K562 (cell line): ENCODE data around the gene ADAT1. TPM values are rescaled to one million over a fixed set of nuclear protein-coding genes. Genes with fewer than 3 reads are reported as not detected.

Experiments used
- ADNP ChIP-seq: fragments of 200-800 bp; sonication (Bioruptor generic); IDR thresholded peaks from 2 replicates; pipeline ENCODE4 v1.6.1; 2016; ENCODE audit warnings: missing genetic modification characterization, missing compliant biosample characterization
- EP300 ChIP-seq: IDR thresholded peaks from 2 replicates; pipeline ENCODE4 v1.6.1; 2012; ENCODE audit warnings: low read length, improper control_type of control experiment
- ERF ChIP-seq: fragments of 450-650 bp; formaldehyde crosslinking; IDR thresholded peaks from 2 replicates; pipeline ENCODE4 v1.4.0; 2020; ENCODE audit warnings: mild to moderate bottlenecking, mixed read lengths
- NR4A1 ChIP-seq, 2 experiments: fragments of 250-450 bp in 1 of 2; fragments of 450-650 bp in 1 of 2; sonication (Bioruptor Pico) in 1 of 2; IDR thresholded peaks; 2 replicates each; pipeline versions ENCODE4 v1.4.0 to v1.6.1; 2016 to 2020; ENCODE audit warnings: mild to moderate bottlenecking in 2 of 2, missing compliant biosample characterization in 1 of 2, missing genetic modification characterization in 1 of 2, moderate library complexity in 1 of 2
- PHF20 ChIP-seq: fragments of 450-650 bp; IDR thresholded peaks from 2 replicates; pipeline ENCODE4 v1.6.1; 2018; ENCODE audit not compliant: partially characterized antibody
- PHF8 ChIP-seq: fragments of 200-600 bp; sonication (generic); IDR thresholded peaks from 2 replicates; pipeline ENCODE4 v1.6.1; 2012; ENCODE audit warnings: mixed run types, mild to moderate bottlenecking, inconsistent platforms, low read length, moderate library complexity, borderline replicate concordance
- RAD21 ChIP-seq, 2 experiments: fragments of 250-450 bp in 1 of 2; fragments of 450-650 bp in 1 of 2; sonication (Bioruptor Pico) in 1 of 2; formaldehyde crosslinking in 1 of 2; IDR thresholded peaks in 1 of 2; conservative IDR thresholded peaks in 1 of 2; 2 replicates each; pipeline versions ENCODE4 v1.4.0 to v1.8.0; 2020 to 2022; ENCODE audit warnings: mild to moderate bottlenecking in 2 of 2, moderate library complexity in 1 of 2
- SAFB ChIP-seq: fragments of 200-400 bp; formaldehyde crosslinking; IDR thresholded peaks from 2 replicates; pipeline ENCODE4 v1.6.1; 2017; ENCODE audit warnings: low read depth, low read length, borderline replicate concordance
- TCF7L2 ChIP-seq: fragments of 150-350 bp; IDR thresholded peaks from 2 replicates; pipeline ENCODE4 v1.6.1; 2016; ENCODE audit warnings: low read depth, mild to moderate bottlenecking, low read length, moderate library complexity
- THRAP3 ChIP-seq: fragments of 450-650 bp; IDR thresholded peaks from 2 replicates; pipeline ENCODE4 v1.6.1; 2016; ENCODE audit warnings: mild to moderate bottlenecking, inconsistent platforms, borderline replicate concordance
- ZKSCAN1 ChIP-seq: fragments of 150-350 bp; IDR thresholded peaks from 2 replicates; pipeline ENCODE4 v1.6.1; 2016; ENCODE audit warnings: low read depth, low read length
- ZKSCAN8 ChIP-seq: fragments of 200-800 bp; sonication (Bioruptor generic); IDR thresholded peaks from 2 replicates; pipeline ENCODE4 v1.6.1; 2016; ENCODE audit warnings: missing genetic modification characterization, missing compliant biosample characterization
- ZNF133 ChIP-seq: fragments of 250-450 bp; sonication (Bioruptor Pico); IDR thresholded peaks from 2 replicates; pipeline ENCODE4 v1.4.0; 2020; ENCODE audit warnings: mild to moderate bottlenecking
- ZNF695 ChIP-seq: fragments of 450-650 bp; formaldehyde crosslinking; IDR thresholded peaks from 2 replicates; pipeline ENCODE4 v1.4.0; 2020; ENCODE audit warnings: mild to moderate bottlenecking, moderate library complexity
- polyA plus RNA-seq, 8 experiments: library from polyadenylated mRNA; depleted of rRNA in 4 of 8; stranded (reverse) in 5 of 8; unstranded in 3 of 8; fragments of >200 nt; fragmentation: Nextera tagmentation in 2 of 8; fragmentation: Illumina TruSeq in 1 of 8; extraction: Ambion mirVana in 2 of 8; extraction: Trizol in 1 of 8; gene quantifications; 2 replicates each; pipeline versions ENCODE4 v1.2.1 to v1.2.3, GENCODE V29; 2011 to 2014; ENCODE audit warnings: inconsistent platforms in 1 of 8, missing spikeins in 1 of 8
- total RNA-seq, 7 experiments: library from RNA; depleted of rRNA in 6 of 7; stranded (reverse); fragments of >200 nt in 6 of 7; fragmentation: Illumina TruSeq in 2 of 7; extraction: Trizol in 2 of 7; gene quantifications; 2 replicates each; pipeline versions ENCODE4 v1.2.1 to v1.2.3, GENCODE V29; 2011 to 2021; ENCODE audit warnings: low replicate concordance in 1 of 7
- TF ChIP-seq, protein P1 (sequence below): fragments of 450-650 bp; formaldehyde crosslinking; IDR thresholded peaks from 2 replicates; pipeline ENCODE4 v1.4.0; 2022; ENCODE audit warnings: mild to moderate bottlenecking, moderate library complexity
- TF ChIP-seq, protein P2 (sequence below): fragments of 450-650 bp; formaldehyde crosslinking; IDR thresholded peaks from 2 replicates; pipeline ENCODE4 v1.4.0; 2022; ENCODE audit warnings: missing genetic modification characterization
- TF ChIP-seq, protein P3 (sequence below): fragments of 250-450 bp; sonication (Bioruptor Pico); IDR thresholded peaks from 2 replicates; pipeline ENCODE4 v1.5.0; 2021
- TF ChIP-seq, protein P4 (sequence below): fragments of 450-650 bp; conservative IDR thresholded peaks from 2 replicates; pipeline ENCODE4 v1.6.1; 2016; ENCODE audit warnings: missing genetic modification characterization, low read depth, mild to moderate bottlenecking, missing compliant biosample characterization, moderate library complexity
- TF ChIP-seq, protein P5 (sequence below): fragments of 200-800 bp; sonication (Bioruptor generic); IDR thresholded peaks from 2 replicates; pipeline ENCODE4 v1.6.1; 2016; ENCODE audit warnings: missing genetic modification characterization, missing compliant biosample characterization

ADAT1 gene
- total and polyA plus RNA-seq, 9 of the 15 experiments (the other 6 are each of a cell fraction or from before 2014, with no cell fraction given): 16.0 to 36.7 (median 28.2) TPM

DNA sequence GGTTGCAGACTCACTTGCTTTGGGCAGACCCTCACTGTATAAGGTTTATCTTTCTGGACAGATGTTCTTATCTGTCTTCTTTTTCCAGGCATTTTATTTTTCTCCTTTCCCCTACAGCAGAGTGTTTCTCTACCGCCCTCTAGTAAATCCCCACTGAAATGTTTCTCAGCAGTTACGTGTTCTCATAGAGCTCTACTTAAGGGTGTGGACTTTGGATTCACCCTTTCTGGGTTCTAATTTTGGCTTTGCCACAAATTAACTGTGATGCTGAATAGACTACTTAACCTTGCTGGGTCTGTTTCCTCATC, 2.0 kb downstream of the ADAT1 start (continued):
- TF ChIP-seq, protein P1, sequence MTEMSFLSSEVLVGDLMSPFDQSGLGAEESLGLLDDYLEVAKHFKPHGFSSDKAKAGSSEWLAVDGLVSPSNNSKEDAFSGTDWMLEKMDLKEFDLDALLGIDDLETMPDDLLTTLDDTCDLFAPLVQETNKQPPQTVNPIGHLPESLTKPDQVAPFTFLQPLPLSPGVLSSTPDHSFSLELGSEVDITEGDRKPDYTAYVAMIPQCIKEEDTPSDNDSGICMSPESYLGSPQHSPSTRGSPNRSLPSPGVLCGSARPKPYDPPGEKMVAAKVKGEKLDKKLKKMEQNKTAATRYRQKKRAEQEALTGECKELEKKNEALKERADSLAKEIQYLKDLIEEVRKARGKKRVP (CRISPR knock-in tag): peak; percentile 26; the same call in 1 of the 2 replicates
- TF ChIP-seq ERF (CRISPR knock-in tag) (no peak), ZNF695 (CRISPR knock-in tag) (no peak), TCF7L2 (no peak), ADNP (tag) (no peak), EP300 (peak; percentile 92), NR4A1 (CRISPR knock-in tag; IDR thresholded peaks at IDR 0.05) (no peak), NR4A1 (tag; IDR thresholded peaks at IDR 0.05) (no peak), ZKSCAN8 (CRISPR knock-in tag) (no peak), RAD21 (CRISPR knock-in tag; conservative IDR thresholded peaks at IDR 0.05 in 1 of 2, IDR thresholded peaks at IDR 0.05 in 1 of 2) (peak; percentile 77 to 87), SAFB (no peak), PHF8 (no peak), ZNF133 (CRISPR knock-in tag) (no peak), ZKSCAN1 (no peak), PHF20 (no peak), THRAP3 (peak; percentile 34; the same call in 1 of the 2 replicates)
- TF ChIP-seq, protein P2, sequence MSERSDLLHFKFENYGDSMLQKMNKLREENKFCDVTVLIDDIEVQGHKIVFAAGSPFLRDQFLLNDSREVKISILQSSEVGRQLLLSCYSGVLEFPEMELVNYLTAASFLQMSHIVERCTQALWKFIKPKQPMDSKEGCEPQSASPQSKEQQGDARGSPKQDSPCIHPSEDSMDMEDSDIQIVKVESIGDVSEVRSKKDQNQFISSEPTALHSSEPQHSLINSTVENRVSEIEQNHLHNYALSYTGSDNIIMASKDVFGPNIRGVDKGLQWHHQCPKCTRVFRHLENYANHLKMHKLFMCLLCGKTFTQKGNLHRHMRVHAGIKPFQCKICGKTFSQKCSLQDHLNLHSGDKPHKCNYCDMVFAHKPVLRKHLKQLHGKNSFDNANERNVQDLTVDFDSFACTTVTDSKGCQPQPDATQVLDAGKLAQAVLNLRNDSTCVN (CRISPR knock-in tag): no peak
- TF ChIP-seq, protein P3, sequence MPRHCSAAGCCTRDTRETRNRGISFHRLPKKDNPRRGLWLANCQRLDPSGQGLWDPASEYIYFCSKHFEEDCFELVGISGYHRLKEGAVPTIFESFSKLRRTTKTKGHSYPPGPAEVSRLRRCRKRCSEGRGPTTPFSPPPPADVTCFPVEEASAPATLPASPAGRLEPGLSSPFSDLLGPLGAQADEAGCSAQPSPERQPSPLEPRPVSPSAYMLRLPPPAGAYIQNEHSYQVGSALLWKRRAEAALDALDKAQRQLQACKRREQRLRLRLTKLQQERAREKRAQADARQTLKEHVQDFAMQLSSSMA (CRISPR knock-in tag): no peak
- TF ChIP-seq, protein P4, sequence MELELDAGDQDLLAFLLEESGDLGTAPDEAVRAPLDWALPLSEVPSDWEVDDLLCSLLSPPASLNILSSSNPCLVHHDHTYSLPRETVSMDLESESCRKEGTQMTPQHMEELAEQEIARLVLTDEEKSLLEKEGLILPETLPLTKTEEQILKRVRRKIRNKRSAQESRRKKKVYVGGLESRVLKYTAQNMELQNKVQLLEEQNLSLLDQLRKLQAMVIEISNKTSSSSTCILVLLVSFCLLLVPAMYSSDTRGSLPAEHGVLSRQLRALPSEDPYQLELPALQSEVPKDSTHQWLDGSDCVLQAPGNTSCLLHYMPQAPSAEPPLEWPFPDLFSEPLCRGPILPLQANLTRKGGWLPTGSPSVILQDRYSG (tag): no peak
- TF ChIP-seq, protein P5, sequence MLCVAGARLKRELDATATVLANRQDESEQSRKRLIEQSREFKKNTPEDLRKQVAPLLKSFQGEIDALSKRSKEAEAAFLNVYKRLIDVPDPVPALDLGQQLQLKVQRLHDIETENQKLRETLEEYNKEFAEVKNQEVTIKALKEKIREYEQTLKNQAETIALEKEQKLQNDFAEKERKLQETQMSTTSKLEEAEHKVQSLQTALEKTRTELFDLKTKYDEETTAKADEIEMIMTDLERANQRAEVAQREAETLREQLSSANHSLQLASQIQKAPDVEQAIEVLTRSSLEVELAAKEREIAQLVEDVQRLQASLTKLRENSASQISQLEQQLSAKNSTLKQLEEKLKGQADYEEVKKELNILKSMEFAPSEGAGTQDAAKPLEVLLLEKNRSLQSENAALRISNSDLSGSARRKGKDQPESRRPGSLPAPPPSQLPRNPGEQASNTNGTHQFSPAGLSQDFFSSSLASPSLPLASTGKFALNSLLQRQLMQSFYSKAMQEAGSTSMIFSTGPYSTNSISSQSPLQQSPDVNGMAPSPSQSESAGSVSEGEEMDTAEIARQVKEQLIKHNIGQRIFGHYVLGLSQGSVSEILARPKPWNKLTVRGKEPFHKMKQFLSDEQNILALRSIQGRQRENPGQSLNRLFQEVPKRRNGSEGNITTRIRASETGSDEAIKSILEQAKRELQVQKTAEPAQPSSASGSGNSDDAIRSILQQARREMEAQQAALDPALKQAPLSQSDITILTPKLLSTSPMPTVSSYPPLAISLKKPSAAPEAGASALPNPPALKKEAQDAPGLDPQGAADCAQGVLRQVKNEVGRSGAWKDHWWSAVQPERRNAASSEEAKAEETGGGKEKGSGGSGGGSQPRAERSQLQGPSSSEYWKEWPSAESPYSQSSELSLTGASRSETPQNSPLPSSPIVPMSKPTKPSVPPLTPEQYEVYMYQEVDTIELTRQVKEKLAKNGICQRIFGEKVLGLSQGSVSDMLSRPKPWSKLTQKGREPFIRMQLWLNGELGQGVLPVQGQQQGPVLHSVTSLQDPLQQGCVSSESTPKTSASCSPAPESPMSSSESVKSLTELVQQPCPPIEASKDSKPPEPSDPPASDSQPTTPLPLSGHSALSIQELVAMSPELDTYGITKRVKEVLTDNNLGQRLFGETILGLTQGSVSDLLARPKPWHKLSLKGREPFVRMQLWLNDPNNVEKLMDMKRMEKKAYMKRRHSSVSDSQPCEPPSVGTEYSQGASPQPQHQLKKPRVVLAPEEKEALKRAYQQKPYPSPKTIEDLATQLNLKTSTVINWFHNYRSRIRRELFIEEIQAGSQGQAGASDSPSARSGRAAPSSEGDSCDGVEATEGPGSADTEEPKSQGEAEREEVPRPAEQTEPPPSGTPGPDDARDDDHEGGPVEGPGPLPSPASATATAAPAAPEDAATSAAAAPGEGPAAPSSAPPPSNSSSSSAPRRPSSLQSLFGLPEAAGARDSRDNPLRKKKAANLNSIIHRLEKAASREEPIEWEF (CRISPR knock-in tag): no peak
